ENCODE results near the gene FGD2. TPM values are rescaled to one million over a fixed set of nuclear protein-coding genes. Genes with fewer than 3 reads are reported as not detected.

The FGD2 gene
- total and polyA plus RNA-seq, 4 donors, result 20.4 to 76.7 (median 40.1) TPM

- 89 to 95% methylated on average over 4 of the region's 4 CpGs for WGBS, 2 donors
These were observed 31.8 kb upstream of the FGD2 start for GRCh38 chr6:36973647-36974046.

GRCh38 chr6:36975231-36976006 is 30.0 kb upstream of the FGD2 start:
- Histone ChIP-seq H3K9ac (ENCODE audit: insufficient read depth in 1 of 2, low read length in 2 of 2) (no peak overlapping the region), H3K27ac (ENCODE audit: low read depth in 1 of 2, low read length in 1 of 2) (no peak overlapping the region), H3K36me3 (ENCODE audit: control insufficient read depth in 4 of 4, insufficient read depth in 4 of 4, low read length in 4 of 4) (peaks cover 26 to 76% (median 59%) of the 10 kb centered on the region in 4 donors), H3K27me3 (ENCODE audit: control insufficient read depth in 3 of 3, insufficient read depth in 3 of 3, low read length in 2 of 3) (no peaks in the 10 kb centered on the region), H3K4me3 (no peak overlapping the region), H3K9me3 (ENCODE audit: control insufficient read depth in 4 of 4, insufficient read depth in 3 of 4, low read length in 3 of 4) (peaks cover 0 to 2% (median 0%) of the 10 kb centered on the region in 4 donors), H3K4me1 (ENCODE audit: control insufficient read depth in 5 of 5, insufficient read depth in 5 of 5, low read length in 5 of 5) (peaks cover 0 to 18% (median 0%) of the 10 kb centered on the region in 5 donors)
- 86 to 90% methylated on average over 7 of the region's 7 CpGs for WGBS, 2 donors
- no peak for TF ChIP-seq CTCF (IDR thresholded peaks at IDR 0.05; ENCODE audit: control extremely low read depth, extremely low read depth)
- no peak for ATAC-seq (ENCODE audit: insufficient read depth, low FRiP score)
- no peak for DNase-seq

More at GRCh38 chr6:36973647-36974046, 31.8 kb upstream of the FGD2 start:
- no peak overlapping the region for H3K27ac ChIP-seq (ENCODE audit: low read depth in 1 of 2, low read length in 1 of 2)
- no peak for ATAC-seq (ENCODE audit: insufficient read depth, low FRiP score)
- no peak for DNase-seq
- no peak overlapping the region for H3K9ac ChIP-seq (ENCODE audit: insufficient read depth in 1 of 2, low read length in 2 of 2)
- H3K9me3 ChIP-seq (ENCODE audit: control insufficient read depth in 4 of 4, insufficient read depth in 3 of 4, low read length in 3 of 4), result peaks cover 0 to 2% (median 0%) of the 10 kb centered on the region in 4 donors
- peaks cover 36 to 87% (median 67%) of the 10 kb centered on the region in 4 donors for H3K36me3 ChIP-seq (ENCODE audit: control insufficient read depth in 4 of 4, insufficient read depth in 4 of 4, low read length in 4 of 4)
- TF ChIP-seq CTCF (IDR thresholded peaks at IDR 0.05; ENCODE audit: control extremely low read depth, extremely low read depth), result no peak
- H3K4me3 ChIP-seq, result no peak overlapping the region
- no peaks in the 10 kb centered on the region for H3K27me3 ChIP-seq (ENCODE audit: control insufficient read depth in 3 of 3, insufficient read depth in 3 of 3, low read length in 2 of 3)
- peaks cover 0 to under 1% (median 0%) of the 10 kb centered on the region in 5 donors for H3K4me1 ChIP-seq (ENCODE audit: control insufficient read depth in 5 of 5, insufficient read depth in 5 of 5, low read length in 5 of 5)

GRCh38 chr6:36976007-36976264 is 29.5 kb upstream of the FGD2 start:
- no peak for ATAC-seq (ENCODE audit: insufficient read depth, low FRiP score)
- H3K4me1 ChIP-seq (ENCODE audit: control insufficient read depth in 5 of 5, insufficient read depth in 5 of 5, low read length in 5 of 5), result peaks cover 0 to 18% (median 0%) of the 10 kb centered on the region in 5 donors
- H3K9ac ChIP-seq (ENCODE audit: insufficient read depth in 1 of 2, low read length in 2 of 2), result no peak overlapping the region
- no peak overlapping the region for H3K4me3 ChIP-seq
- H3K36me3 ChIP-seq (ENCODE audit: control insufficient read depth in 4 of 4, insufficient read depth in 4 of 4, low read length in 4 of 4), result peaks cover 26 to 73% (median 54%) of the 10 kb centered on the region in 4 donors
- no peak for TF ChIP-seq CTCF (IDR thresholded peaks at IDR 0.05; ENCODE audit: control extremely low read depth, extremely low read depth)
- no peaks in the 10 kb centered on the region for H3K27me3 ChIP-seq (ENCODE audit: control insufficient read depth in 3 of 3, insufficient read depth in 3 of 3, low read length in 2 of 3)
- no peak for DNase-seq
- WGBS, 2 donors, result 77 to 90% methylated on average over 4 of the region's 4 CpGs
- no peak overlapping the region for H3K27ac ChIP-seq (ENCODE audit: low read depth in 1 of 2, low read length in 1 of 2)
- peaks cover 0 to 2% (median 0%) of the 10 kb centered on the region in 4 donors for H3K9me3 ChIP-seq (ENCODE audit: control insufficient read depth in 4 of 4, insufficient read depth in 3 of 4, low read length in 3 of 4)
